WTC11 (cell line): Measurements from ENCODE around the gene MKLN1.

Source experiments
- NFE2L1 ChIP-seq: sonication (generic); formaldehyde crosslinking; IDR thresholded peaks from 2 replicates; pipeline ENCODE4 v1.8.1; 2023; ENCODE audit warnings: missing genetic modification reagents
- USF2 ChIP-seq: sonication (generic); formaldehyde crosslinking; IDR thresholded peaks from 2 replicates; pipeline ENCODE4 v1.8.1; 2023; ENCODE audit warnings: mild to moderate bottlenecking, missing genetic modification reagents, moderate library complexity
- TF ChIP-seq, protein P1 (sequence below): fragments of 200-600 bp; IDR thresholded peaks from 2 replicates; pipeline ENCODE4 v1.8.0; 2022; ENCODE audit warnings: antibody characterized with exemption

DNA sequence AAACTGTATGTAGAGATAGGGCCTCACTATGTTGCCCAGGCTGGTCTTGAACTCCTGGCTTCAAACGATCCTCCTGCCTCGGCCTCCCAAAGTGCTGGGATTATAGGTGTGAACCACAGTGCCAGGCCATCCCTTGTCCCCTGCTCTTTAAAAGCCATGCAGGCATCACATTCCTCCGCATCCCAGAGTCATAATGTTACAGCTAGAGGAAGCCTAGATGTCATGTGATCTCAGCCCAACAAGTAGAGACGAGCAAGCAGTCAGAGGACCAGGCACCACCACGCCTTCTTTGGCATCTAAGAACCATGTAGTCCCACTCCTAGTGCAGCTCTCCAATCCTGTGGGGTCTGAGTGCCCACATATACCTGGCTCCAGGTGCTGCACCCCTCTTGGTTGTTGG, 215.6 kb downstream of the MKLN1 start:
- TF ChIP-seq USF2 (CRISPR knock-in tag) (peak; percentile 36; the same call in 1 of the 2 replicates), NFE2L1 (CRISPR knock-in tag) (no peak)
- TF ChIP-seq, protein P1, sequence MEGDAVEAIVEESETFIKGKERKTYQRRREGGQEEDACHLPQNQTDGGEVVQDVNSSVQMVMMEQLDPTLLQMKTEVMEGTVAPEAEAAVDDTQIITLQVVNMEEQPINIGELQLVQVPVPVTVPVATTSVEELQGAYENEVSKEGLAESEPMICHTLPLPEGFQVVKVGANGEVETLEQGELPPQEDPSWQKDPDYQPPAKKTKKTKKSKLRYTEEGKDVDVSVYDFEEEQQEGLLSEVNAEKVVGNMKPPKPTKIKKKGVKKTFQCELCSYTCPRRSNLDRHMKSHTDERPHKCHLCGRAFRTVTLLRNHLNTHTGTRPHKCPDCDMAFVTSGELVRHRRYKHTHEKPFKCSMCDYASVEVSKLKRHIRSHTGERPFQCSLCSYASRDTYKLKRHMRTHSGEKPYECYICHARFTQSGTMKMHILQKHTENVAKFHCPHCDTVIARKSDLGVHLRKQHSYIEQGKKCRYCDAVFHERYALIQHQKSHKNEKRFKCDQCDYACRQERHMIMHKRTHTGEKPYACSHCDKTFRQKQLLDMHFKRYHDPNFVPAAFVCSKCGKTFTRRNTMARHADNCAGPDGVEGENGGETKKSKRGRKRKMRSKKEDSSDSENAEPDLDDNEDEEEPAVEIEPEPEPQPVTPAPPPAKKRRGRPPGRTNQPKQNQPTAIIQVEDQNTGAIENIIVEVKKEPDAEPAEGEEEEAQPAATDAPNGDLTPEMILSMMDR = no peak
